Central memory CD4-positive, alpha-beta T cell (primary cell): ENCODE measurements around the gene TNS1.
"Not testable (repeated sequence)": the region's sequence is repeated elsewhere in the genome, so short reads cannot be mapped to it uniquely, and the experiment has no call there.

Experiments
- DNase-seq: peaks from one replicate; pipeline ENCODE4 v3.0.0; 2022

Gene TNS1

DNA sequence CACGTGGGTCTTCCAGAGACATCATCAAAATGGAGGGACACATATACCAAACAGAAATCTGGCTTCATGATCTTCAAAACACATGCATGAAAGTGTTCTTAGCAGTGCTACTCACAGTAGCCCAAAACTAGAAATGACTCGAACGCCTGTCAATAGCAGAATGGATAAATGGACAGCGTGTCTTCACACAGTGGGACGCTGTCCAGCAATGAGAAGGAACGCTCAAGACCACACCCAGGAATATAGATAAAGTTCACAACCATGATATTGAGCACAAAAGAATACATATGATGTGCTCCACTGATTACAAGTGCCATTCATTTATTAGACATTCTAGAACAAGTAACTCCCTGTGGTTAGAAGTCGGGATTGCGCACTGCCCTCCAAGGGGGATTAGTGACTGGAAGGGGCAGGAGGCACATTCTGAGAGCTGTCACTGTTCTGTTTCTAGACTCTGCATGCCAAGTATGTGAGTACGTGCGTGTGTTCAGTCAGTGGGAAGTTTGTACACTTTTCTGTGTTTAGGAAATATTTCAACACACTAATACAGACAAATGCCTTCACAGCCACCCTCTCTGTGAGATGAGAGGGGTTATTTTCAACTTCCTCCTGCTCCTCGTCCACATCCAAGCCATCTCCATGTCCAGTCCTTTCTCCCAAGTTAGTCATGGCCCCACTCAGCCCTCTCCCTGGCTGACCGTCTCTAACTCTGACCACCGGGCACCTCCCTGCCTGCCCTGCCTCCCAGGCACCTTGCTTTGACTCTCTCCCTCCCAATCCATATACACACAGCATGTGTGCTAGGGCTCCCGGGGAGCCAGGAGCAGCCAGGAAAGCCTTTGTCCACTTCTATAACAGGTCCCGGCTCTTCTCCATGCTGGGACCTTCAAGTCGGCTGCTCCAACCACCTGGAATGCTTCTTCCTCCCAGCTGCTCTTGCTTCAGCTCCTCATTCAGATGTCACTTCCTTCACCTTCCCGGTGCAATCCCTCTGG is 26.9 kb upstream of the TNS1 start:
- DNase-seq = no peak

DNA sequence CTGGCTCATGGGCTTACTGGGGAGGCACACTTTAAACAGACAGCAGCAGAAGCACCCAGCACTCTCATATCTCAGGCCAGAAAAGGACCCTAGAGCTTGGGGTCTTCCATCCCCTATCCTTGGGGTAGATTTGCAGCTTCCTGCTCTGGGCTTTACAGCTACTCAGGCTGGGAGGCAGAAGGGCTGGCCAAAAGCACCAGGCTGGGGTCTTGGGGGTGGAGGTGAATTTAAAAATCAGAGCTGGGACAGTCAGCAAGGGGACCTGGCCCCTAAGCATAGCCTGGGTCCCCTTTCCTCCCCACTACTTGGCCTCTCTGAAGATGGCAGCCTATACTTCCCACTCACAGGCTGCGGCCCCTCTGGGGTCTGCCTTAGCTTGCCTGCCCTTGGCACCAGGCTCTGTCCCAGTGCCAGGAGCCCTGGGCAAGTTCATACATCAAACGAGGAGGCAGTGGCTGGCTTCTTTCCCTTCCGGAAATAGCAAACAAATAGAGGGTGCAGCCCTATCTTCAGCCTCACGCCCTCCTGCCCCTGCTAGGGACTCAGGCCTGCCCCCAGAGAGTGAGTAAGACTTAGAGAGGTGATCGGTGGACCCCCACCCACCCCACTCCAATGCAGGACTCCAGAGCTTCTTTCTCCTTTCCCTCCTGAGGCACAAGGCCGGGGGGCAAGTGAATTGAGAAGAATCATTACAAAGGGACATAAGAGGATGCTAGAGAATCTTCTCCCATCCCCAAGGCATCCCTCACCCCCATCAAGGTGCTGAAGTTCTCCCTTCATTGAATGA is 26.0 kb upstream of the TNS1 start:
- DNase-seq = no peak

DNA sequence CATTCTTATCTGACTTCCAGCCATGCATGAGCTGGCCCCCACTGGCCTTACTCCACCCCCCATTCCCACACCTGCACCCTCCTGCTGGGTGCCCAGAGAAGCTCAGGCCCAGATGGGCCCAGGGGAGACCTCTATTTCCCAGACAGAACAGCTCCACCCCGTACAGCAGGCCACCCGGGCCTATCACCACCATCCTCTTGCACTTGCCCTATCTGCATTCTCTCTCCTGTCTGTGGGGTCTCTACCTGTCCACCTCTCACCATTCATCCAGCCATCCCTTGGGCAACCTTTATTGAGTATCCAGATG is 25.3 kb upstream of the TNS1 start:
- no peak for DNase-seq

DNA sequence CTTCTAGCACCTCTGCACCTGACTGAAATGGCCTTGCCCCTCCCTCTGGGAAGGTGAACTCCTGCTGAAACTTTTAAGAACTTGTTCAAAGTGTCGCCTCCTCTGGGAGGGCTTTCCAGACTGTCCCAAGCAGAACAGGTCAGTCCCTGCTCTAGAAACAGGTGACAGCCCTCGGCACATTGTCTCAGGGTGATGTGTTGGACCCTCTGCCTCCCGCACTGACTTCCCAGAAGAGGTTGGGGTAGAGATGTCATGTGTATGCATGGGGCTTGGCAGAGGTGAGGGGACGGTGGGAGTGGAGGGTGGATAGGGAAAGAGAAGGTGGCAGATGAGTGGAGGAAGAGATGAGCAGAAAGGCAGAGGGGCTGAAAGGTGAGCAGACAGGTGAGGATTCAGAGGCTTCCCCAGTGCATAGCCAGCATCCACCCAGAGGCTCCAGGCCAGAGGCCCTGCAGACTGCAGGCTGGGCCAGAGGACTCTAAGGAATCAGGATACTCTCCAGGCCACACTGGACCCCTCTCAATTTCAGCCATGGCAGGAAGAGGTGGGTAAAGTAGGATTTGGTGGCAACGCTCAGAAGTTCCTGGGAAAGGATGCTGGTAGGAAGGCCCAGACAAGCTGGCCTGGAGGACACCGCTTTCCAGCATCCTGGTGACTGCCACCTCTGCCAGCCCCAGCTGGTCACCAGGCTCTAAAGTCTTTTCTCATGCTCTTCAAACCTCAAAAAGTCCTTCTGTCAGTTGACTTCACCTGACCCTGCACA is 24.8 kb upstream of the TNS1 start:
- no peak for DNase-seq

DNA sequence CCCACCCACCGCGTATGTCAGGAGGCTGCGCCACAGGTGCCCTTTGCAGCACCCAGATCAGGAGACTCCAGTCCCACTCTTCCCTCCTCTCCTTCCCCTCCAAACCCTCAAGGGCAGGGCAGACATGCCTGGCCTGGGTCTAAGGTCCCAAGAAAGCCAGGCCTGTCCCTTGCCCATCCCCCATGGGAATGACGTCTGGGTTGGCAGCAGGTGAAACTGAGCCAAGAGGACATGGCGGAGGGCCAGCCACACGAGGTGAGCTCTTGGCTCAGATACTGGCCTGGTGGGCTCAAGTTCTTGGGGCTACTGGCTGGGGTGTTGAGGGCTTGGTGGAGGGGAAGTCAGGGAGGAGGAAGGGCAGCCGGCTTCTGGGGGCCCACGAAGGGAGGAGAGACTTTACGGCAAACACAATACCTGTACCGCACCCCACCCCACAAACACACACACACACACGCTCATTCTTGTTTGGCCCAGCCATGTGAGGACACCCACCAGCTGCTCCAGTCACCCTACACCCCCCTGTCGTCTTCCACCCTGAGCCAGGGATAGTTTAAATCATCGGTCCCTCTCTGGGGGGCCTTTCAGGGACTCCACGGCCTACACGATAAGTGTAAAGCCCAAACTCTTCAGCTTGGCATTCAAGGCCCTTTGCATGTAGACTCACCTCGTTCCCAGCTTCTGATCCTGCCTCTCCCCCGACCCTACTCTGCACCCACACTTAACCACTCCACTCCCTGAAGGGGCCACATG is 24.1 kb upstream of the TNS1 start:
- DNase-seq = no peak

DNA sequence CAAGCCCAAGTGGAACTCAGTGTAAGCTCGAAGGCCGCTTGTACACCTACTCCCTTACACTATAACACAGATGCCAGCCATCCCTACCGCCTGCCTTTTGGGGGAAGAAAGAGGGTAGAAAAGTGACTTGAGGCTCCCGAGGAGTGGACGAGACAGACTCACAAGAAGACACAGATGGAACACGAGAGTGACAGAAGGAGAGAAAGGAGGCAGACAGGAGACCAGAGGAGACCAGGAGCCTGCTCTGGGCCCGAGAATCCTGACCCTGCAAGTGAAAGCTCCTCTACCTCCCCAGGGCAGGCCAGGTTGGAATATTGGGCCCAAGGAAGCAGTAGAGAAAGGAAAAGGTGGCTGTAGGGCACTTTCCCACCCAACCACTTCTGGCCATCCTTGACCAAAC is 23.4 kb upstream of the TNS1 start:
- no peak for DNase-seq

DNA sequence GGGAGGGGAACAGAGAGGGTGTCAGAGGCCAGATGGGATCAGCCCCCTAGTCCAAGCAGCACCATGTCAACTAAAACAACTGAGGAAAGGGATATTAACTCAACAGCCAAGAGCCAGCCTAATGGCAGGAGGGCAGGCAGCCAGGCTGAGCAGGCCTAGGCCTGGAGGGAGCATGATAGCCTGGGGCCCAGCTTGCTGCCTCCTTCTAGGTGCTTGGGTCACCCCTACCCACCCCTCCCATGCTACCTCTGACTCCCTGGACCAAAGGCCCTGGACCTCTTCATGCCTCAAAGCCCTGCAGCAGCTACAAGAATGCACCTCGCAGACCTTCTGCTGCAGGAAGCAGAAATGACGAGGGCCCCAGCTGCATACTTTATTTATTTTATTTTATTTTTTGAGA is 22.1 kb upstream of the TNS1 start:
- no peak for DNase-seq

DNA sequence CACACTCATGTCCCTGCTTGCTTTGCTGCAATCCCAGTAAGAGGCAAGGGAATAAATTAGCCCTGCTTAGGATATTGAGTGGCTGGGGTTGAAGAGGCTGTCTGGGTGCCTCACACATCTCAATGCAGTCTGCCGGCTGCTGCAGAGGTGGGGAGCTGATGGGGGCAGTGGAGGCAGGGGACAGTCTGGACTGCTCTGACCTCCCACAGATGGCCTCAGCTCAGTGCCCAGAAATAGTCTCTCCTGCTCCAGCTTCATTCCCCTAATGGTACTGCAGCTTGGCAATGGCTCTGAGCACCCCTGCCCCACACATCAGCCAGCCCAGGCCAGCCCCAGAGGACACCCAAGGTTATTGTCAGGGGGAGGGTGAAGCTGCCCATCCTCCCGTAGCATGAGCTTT is 21.5 kb upstream of the TNS1 start:
- DNase-seq = no peak

DNA sequence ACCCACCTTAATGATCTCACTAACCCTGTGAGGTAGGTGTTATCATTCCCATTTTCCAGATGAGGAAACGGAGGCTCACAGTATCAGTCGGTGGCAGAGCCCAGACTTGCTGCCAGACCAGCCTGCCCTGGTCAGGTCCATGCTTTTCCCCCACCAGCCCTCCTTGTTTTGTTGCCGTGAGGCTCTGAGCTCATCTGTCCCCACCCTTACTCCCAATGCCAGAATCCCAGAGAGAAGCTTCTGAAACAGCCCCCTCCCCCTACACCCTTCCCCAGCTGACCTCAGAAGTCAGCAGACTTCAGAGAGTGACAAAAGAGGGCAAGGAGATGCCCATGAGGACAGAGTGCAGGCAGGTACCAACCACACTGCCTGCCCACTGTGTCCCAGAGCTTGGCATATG is 20.8 kb upstream of the TNS1 start:
- DNase-seq = no peak

DNA sequence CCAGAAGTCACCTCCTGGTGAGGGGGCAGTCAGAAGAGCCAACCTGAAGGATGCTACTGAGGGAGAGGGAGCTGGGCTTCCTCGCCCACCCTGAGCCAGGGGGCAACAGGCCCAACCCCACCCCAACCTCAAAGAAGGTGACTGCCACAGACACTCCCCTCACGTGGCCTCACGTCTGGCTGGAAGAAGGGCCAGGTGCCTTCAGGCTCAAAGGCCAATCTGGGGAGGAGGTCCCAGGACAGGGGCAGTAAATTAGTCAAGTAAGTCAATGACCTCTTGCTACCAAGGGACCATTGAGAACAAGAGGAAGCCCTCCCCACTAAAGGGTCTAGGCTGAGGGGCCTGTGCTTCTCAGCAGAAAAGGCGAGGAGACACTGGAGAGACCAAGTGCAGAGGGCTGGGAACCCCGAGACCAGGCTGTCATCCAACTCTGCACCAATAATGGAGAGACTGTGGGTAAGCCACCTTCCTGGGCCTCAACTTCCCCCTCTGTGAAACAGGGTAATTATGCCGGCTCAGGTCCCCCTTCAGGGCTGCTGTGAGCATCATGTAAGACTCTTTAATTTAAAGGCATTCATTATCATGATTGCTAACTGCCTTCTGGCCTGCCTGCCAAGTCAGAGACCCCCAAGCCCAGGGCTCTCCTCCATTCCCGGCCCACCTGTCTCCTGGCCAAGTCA is 20.2 kb upstream of the TNS1 start:
- no peak for DNase-seq

DNA sequence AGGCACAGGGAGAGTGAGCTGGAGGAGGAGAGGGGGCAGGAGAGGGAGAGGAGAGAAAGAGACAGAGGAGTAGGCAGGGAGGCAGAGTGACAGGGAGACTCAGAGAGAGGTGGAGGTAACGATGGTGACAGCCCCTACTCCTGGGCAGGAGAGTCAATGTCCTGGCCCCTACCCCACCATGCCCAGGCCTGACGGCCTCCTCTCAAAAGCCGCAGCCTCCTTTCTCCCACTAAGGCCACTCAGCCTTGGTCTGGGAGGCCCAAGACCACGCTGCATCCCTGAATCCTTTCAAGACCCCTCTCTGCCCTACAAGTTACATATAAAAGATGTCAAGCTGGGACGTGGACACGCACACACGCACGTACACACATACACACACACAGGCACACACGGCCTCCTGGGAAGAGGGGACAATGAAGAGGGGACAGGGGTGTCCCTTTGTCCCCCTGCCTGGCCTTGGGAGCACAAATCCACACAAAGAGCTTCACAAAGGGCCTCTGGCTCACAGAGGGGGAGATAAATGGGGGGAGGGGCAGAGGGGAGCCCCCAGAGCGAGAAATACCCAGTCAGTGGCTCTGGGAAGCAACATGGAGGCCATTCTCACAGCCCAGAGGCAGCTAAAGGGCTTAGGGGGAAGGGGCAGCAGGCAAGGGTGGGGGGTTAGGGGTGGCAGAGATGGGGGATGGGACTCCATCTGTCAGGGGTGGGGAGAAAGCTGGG is 19.5 kb upstream of the TNS1 start:
- no peak for DNase-seq

DNA sequence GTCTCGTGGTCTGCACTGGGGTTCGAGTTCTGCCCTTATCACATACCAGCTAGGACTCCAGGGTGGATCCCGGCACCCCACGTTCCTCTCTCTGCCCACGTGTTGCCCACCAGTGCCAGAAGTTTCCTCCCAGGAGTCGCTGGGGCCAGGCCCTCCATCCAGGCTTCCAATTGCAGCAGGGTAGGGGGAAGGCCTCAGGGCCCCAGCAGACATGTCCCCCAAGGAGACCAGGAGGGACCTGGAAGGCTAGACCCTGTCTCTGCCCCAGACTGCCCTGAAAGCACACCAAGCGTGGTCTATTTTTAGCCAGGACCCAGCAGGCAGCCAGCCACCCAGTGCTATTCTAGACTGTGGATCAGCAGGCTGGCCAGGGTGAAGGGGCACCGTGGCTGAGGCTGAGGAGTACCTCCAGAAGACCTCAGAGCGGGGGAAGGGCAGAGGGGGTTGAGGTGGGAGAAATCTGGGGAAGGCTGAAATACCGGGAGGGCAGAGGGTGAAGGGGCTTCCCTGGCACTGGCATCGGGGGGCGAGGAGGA is 18.8 kb upstream of the TNS1 start:
- DNase-seq = no peak

DNA sequence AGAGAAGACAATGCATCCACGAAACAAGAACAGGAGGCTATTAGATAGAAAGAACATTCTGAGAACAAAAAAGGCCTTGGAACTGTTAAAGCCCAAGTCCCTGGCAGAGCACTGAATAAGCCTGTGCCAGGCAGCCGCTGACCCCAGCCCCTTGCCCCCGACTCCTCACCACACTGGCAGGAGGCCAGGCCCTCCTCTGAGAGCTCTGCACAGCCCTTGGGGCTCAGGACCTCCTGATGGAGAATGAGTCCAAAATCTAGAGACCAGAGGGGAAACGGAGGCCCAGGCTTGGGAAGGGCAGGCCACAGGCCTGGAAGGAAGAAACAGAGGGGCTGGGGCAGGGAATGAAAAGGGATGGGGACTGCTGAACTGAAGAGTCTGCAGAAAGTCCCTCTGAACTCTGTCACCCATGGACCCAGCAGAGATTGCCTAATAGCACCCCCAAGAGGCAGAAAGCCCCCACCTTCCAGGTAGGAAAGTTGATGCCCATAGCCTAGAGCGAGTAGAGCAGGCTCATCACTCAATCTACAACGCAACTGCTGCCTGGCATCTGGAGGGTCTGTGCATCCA is 18.3 kb upstream of the TNS1 start:
- DNase-seq = no peak

DNA sequence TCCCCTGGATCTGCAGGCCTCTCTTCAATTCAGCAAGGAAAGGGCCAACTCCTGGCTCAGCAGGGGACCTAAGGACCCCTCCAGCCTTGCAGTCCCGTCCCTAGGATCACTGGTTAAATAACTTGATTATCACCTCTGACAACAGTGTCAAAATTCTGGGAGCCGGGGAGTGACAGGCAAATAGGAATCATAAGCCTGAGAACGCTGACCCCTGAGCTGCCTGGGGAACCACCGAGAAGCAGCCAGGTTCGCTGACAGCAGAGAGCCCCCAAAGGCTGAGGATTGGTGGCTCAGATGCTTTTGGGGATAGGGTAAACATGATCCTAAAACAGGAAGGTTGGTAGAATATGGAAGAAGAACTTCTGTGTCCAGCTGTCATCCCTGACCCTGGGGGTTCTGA is 17.5 kb upstream of the TNS1 start:
- no peak for DNase-seq

DNA sequence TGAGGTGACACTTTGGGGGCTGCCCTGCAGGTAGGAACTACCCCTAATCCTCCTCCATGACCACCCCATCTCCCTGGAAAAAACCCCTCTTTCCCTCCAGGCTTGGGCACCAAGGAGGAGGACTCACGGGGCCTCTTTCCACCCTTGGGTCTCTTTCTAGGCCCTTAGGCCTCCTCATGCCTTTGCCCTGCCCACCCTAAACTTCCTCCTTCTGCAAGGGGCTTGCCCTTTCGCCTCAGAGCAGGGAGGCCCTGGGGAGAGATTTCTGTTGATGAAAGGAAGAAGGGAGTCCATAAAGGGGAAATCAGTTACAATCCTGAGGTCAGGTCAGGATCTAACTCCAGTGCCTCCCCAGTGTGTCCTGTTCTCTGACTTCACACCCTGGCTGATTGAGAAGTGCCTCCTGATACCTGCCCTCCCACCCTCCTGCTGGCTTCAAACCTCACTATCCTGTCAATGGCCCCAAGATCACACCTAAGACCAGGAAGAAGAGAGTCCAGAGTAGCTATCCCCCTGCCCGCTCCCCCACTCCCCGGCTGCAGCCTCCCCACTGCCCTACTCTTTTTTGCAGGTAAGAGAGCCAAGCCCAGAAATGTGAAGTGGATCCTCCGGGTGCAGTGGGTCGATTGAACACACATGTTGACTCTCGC is 16.7 kb upstream of the TNS1 start:
- DNase-seq = no peak

DNA sequence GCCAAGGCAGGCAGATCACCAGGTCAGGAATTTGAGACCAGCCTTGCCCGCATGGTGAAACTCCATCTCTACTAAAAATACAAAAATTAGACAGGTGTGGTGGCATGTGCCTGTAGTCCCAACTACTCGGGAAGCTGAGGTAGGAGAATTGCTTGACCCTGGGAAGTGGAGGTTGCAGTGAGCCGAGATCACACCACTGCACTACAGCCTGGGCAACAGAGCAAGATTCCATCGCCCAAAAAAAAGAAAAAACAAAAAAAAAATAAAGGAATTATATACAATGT is 16.0 kb upstream of the TNS1 start:
- not testable (repeated sequence) for DNase-seq

DNA sequence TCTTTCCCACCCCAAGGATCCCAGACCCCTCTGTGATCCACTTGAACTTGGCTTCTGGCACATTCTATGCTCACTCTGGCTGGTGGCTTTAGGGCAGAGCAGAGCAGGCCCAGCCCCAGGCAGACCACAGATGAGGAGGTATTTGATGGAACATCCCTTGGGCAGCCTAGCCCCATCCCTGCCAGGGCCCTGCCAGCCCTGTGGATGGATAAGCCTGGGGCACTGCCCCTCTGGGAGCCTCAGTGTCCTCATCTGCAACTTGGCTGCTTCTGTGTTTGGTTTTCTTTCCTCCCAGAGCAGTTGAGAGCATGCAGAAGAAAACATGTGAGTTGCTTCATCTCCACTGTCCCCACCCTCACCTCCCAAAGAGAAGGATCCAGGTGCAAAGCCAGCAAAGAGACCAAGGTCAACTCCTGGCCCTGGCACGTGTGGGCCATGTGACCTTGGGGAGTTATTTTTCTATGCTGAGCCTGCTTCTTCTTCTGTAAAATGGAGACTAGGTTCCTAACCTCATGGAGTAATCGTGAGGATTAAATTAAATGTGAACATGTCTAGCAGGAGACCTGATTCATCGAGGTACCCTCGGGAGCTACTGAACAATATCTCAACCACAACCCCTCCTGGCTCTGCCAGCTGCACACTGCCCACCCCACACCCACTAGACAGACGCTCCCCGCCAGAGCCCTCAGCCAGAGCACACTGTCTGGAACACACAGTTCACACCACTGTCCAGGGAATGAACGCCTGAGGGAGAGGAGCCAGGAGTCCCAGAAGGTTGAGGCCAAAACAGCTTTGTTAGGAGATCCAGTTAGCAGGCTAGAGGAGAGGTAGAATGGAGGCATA is 14.6 kb upstream of the TNS1 start:
- DNase-seq = no peak

DNA sequence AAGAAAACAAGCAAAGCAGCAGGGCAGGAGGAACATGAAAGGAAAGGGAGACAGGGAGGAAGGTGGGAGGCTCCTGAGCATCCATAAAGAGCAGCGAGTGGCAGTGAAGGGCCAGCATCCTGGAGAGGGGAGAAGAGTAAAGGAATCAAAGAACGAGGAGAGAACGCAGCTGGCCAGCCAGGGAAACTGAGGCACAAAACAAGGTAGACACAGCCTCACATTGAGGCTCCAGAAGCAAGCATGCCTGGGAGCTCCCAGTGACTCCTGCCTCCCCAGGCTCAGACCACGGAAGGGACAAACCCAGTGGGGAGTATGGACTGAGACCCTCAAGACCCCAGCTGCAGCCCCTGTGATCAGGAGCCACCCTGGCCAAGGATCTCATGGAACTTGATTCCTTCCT is 14.0 kb upstream of the TNS1 start:
- DNase-seq = no peak
